Measurements from ENCODE around the gene FBXW2. TPM values are rescaled to one million over a fixed set of nuclear protein-coding genes. Genes with fewer than 3 reads are reported as not detected.

The FBXW2 gene
- total and polyA plus RNA-seq, 2 donors (not counting 1 experiment from before 2014, with no cell fraction given) = 14.9 to 70.6 TPM

- H4K20me1 ChIP-seq (ENCODE audit: control insufficient read depth, insufficient read depth, low read length, poor library complexity, severe bottlenecking) = no peaks in the 10 kb centered on the region
- H3K4me1 Mint-ChIP-seq = no peaks in the 10 kb centered on the region
- H3K4me1 ChIP-seq (ENCODE audit: control insufficient read depth in 2 of 2, insufficient read depth in 2 of 2, low read length in 2 of 2) = no peaks in the 10 kb centered on the region
- H3K9me3 Mint-ChIP-seq (ENCODE audit: insufficient read depth) = no peaks in the 10 kb centered on the region
- no peaks in the 10 kb centered on the region for H3K9me3 ChIP-seq (ENCODE audit: control extremely low read depth in 1 of 3, control insufficient read depth in 2 of 3, insufficient read depth in 1 of 3, low read length in 2 of 3)
- H2AFZ ChIP-seq (ENCODE audit: insufficient read depth, low read depth, low read length, poor library complexity, severe bottlenecking) = no peak overlapping the region
- intact Hi-C loops (cut with micrococcal nuclease) = no loop called here
- H3K4me2 ChIP-seq (replicated peaks; ENCODE audit: low read depth, low read length, poor library complexity, severe bottlenecking) = no peak overlapping the region
- no peak overlapping the region for H3K27ac Mint-ChIP-seq
- H3K36me3 ChIP-seq (replicated peaks in 1 of 2; ENCODE audit: control extremely low read depth in 1 of 2, control insufficient read depth in 1 of 2, extremely low read depth in 1 of 2, insufficient read depth in 2 of 2, low read length in 1 of 2) = peaks cover 24 to 73% of the 10 kb centered on the region in 2 experiments
- no peaks in the 10 kb centered on the region for H3K27me3 ChIP-seq (replicated peaks in 1 of 4; ENCODE audit: control extremely low read depth in 1 of 4, control insufficient read depth in 3 of 4, insufficient read depth in 4 of 4, low read length in 3 of 4)
- WGBS (ENCODE audit: insufficient coverage) = no CpG with 5 or more reads among the region's 1 CpG
- H3K27me3 Mint-ChIP-seq = no peaks in the 10 kb centered on the region
- H3K4me3 Mint-ChIP-seq = no peak overlapping the region
- H3K4me3 ChIP-seq (ENCODE audit: control extremely low read depth in 1 of 5, extremely low read depth in 1 of 5, insufficient read depth in 1 of 5, low read depth in 2 of 5, low read length in 4 of 5) = no peak overlapping the region
- ATAC-seq (ENCODE audit: low read depth) (no peak), DNase-seq (no peak)
- no peak overlapping the region for H3K9ac ChIP-seq (ENCODE audit: low read length)
- ChIA-PET CTCF (no interaction called here), POLR2A (no interaction called here)
- no peak overlapping the region for H3K27ac ChIP-seq (ENCODE audit: low read length in 2 of 2)
- peaks cover 3% of the 10 kb centered on the region for H3K79me2 ChIP-seq (ENCODE audit: control insufficient read depth, insufficient read depth, low read length)
- TF ChIP-seq EZH2 (IDR thresholded peaks at IDR 0.05; ENCODE audit: borderline replicate concordance, insufficient read depth, low read depth, low read length, poor library complexity, severe bottlenecking) (no peak), CTCF (IDR thresholded peaks at IDR 0.05) (no peak)
Measured at GRCh38 chr9:120768886-120769285, 24.3 kb downstream of the FBXW2 start.

GRCh38 chr9:120768247-120768646 is 25.0 kb downstream of the FBXW2 start:
- H3K9me3 ChIP-seq (ENCODE audit: control extremely low read depth in 1 of 3, control insufficient read depth in 2 of 3, insufficient read depth in 1 of 3, low read length in 2 of 3) = no peaks in the 10 kb centered on the region
- no peak overlapping the region for H3K4me3 Mint-ChIP-seq
- no peak for TF ChIP-seq CTCF (IDR thresholded peaks at IDR 0.05)
- TF ChIP-seq EZH2 (IDR thresholded peaks at IDR 0.05; ENCODE audit: borderline replicate concordance, insufficient read depth, low read depth, low read length, poor library complexity, severe bottlenecking) = no peak

More at GRCh38 chr9:120768247-120768646, 25.0 kb downstream of the FBXW2 start:
- intact Hi-C loops (cut with micrococcal nuclease) = no loop called here
- H3K27ac Mint-ChIP-seq = no peak overlapping the region
- H3K27me3 Mint-ChIP-seq = no peaks in the 10 kb centered on the region
- Histone ChIP-seq H3K9ac (ENCODE audit: low read length) (no peak overlapping the region), H4K20me1 (ENCODE audit: control insufficient read depth, insufficient read depth, low read length, poor library complexity, severe bottlenecking) (no peaks in the 10 kb centered on the region), H3K36me3 (replicated peaks in 1 of 2; ENCODE audit: control extremely low read depth in 1 of 2, control insufficient read depth in 1 of 2, extremely low read depth in 1 of 2, insufficient read depth in 2 of 2, low read length in 1 of 2) (peaks cover 24 to 80% of the 10 kb centered on the region in 2 experiments), H2AFZ (ENCODE audit: insufficient read depth, low read depth, low read length, poor library complexity, severe bottlenecking) (no peak overlapping the region), H3K27me3 (replicated peaks in 1 of 4; ENCODE audit: control extremely low read depth in 1 of 4, control insufficient read depth in 3 of 4, insufficient read depth in 4 of 4, low read length in 3 of 4) (no peaks in the 10 kb centered on the region), H3K27ac (ENCODE audit: low read length in 2 of 2) (no peak overlapping the region), H3K4me2 (replicated peaks; ENCODE audit: low read depth, low read length, poor library complexity, severe bottlenecking) (no peak overlapping the region), H3K79me2 (ENCODE audit: control insufficient read depth, insufficient read depth, low read length) (peaks cover 3% of the 10 kb centered on the region), H3K4me1 (ENCODE audit: control insufficient read depth in 2 of 2, insufficient read depth in 2 of 2, low read length in 2 of 2) (no peaks in the 10 kb centered on the region), H3K4me3 (ENCODE audit: control extremely low read depth in 1 of 5, extremely low read depth in 1 of 5, insufficient read depth in 1 of 5, low read depth in 2 of 5, low read length in 4 of 5) (no peak overlapping the region)
- no peaks in the 10 kb centered on the region for H3K9me3 Mint-ChIP-seq (ENCODE audit: insufficient read depth)
- ChIA-PET CTCF (interaction anchor here (0.6 to 5.2 kb wide), 3 partner anchors 13 to 631 kb away, joined by 3 to 24 read pairs (median 3); no protein-coding TSS in a partner anchor), POLR2A (no interaction called here)
- ATAC-seq (ENCODE audit: low read depth) (no peak), DNase-seq (no peak)
- H3K4me1 Mint-ChIP-seq = no peaks in the 10 kb centered on the region
- WGBS (ENCODE audit: insufficient coverage) = 100% methylated on average over 3 of the region's 4 CpGs
